ENCODE results near the gene TMEM270. TPM values are rescaled to one million over a fixed set of nuclear protein-coding genes. Genes with fewer than 3 reads are reported as not detected.

TMEM270 gene
- total RNA-seq, 4 donors from 2014 or later: not detected

DNA sequence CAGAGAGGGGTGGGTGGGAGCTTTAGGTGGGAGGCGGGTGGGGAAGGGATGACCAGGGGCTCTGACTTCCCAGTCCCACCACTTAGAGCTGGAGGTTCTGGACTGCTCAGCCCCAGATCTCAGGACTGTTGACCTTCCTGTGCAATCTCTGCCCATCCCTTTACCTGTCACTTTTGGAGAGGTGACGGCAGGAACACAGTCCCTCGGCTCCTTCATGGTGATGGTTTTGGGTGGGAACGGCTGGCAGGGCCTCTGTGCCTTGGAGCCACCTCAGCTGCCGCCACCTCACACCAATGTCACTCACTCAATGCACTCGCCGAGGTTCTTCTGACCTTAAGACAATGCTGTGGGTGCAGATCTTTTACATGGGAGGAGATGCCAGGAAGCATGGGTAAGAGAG, 49.0 kb downstream of the TMEM270 start:
- H3K36me3 ChIP-seq: no peaks in the 10 kb centered on the region
- H3K9me3 ChIP-seq: no peaks in the 10 kb centered on the region
- no peaks in the 10 kb centered on the region for H3K27me3 ChIP-seq
- TF ChIP-seq EP300 (IDR thresholded peaks at IDR 0.05) (no peak), POLR2A (IDR thresholded peaks at IDR 0.05) (no peak)
- TF ChIP-seq, protein P1, sequence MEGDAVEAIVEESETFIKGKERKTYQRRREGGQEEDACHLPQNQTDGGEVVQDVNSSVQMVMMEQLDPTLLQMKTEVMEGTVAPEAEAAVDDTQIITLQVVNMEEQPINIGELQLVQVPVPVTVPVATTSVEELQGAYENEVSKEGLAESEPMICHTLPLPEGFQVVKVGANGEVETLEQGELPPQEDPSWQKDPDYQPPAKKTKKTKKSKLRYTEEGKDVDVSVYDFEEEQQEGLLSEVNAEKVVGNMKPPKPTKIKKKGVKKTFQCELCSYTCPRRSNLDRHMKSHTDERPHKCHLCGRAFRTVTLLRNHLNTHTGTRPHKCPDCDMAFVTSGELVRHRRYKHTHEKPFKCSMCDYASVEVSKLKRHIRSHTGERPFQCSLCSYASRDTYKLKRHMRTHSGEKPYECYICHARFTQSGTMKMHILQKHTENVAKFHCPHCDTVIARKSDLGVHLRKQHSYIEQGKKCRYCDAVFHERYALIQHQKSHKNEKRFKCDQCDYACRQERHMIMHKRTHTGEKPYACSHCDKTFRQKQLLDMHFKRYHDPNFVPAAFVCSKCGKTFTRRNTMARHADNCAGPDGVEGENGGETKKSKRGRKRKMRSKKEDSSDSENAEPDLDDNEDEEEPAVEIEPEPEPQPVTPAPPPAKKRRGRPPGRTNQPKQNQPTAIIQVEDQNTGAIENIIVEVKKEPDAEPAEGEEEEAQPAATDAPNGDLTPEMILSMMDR (IDR thresholded peaks at IDR 0.05): no peak
- H3K27ac ChIP-seq: no peak overlapping the region
- peaks cover 0 to 9% (median 0%) of the 10 kb centered on the region in 4 donors for H3K4me1 ChIP-seq
- 88 to 94% methylated on average over 7 of the region's 7 CpGs for WGBS, 2 donors
- no peak for DNase-seq (ENCODE audit: low spot score in 2 of 2)
- H3K4me3 ChIP-seq: no peak overlapping the region

- peaks cover 0 to 9% (median 0%) of the 10 kb centered on the region in 4 donors for H3K4me1 ChIP-seq
- H3K4me3 ChIP-seq: no peak overlapping the region
- no peak overlapping the region for H3K27ac ChIP-seq
- WGBS, 2 donors: 90 to 91% methylated on average over 5 of the region's 5 CpGs
- H3K9me3 ChIP-seq: no peaks in the 10 kb centered on the region
- TF ChIP-seq, protein P1 (IDR thresholded peaks at IDR 0.05): no peak
- TF ChIP-seq POLR2A (IDR thresholded peaks at IDR 0.05) (no peak), EP300 (IDR thresholded peaks at IDR 0.05) (no peak)
- DNase-seq (ENCODE audit: low spot score in 2 of 2): no peak
- H3K27me3 ChIP-seq: no peaks in the 10 kb centered on the region
- H3K36me3 ChIP-seq: no peaks in the 10 kb centered on the region
These were observed 51.3 kb downstream of the TMEM270 start for GRCh38 chr7:73912223-73912622.

Other genes starting within 250 kb of the TMEM270 start
- gene MLXIPL, start 236.6 kb upstream of the TMEM270 start, total RNA-seq: 10 to 100 TPM; 16.2 to 83.5 (median 59.6) TPM
- gene VPS37D, start 193.3 kb upstream of the TMEM270 start, total RNA-seq: 1 to 10 TPM; 1.1 to 4.2 (median 3.4) TPM
- gene DNAJC30, start 177.7 kb upstream of the TMEM270 start, total RNA-seq: 1 to 10 TPM; 2.7 to 8.4 (median 6.3) TPM
- 10 to 100 TPM; 22.5 to 50.6 (median 39.3) TPM for gene BUD23, start 177.6 kb upstream of the TMEM270 start, total RNA-seq
- gene STX1A, start 141.5 kb upstream of the TMEM270 start, total RNA-seq: 10 to 100 TPM in 2 of 4 donors, 1 to 10 TPM in 2; 3.9 to 19.4 (median 10.8) TPM
- gene ABHD11, start 122.4 kb upstream of the TMEM270 start, total RNA-seq: 10 to 100 TPM in 2 of 4 donors, 1 to 10 TPM in 2; 7.5 to 19.2 (median 10.9) TPM
- gene CLDN3, start 90.9 kb upstream of the TMEM270 start, total RNA-seq: not detected
- 1 to 10 TPM in 1 of 4 donors, under 1 TPM in 2, not detected in 1; 0.42 to 2.0 (median 0.66) TPM for gene CLDN4, start 30.2 kb upstream of the TMEM270 start, total RNA-seq
- gene METTL27, start 18.6 kb upstream of the TMEM270 start, total RNA-seq: 1 to 10 TPM in 3 of 4 donors, not detected in 1; 3.6 to 9.2 (median 9.0) TPM
- gene ELN, start 167.0 kb downstream of the TMEM270 start, total RNA-seq: 100 to 1,000 TPM in 2 of 4 donors, 10 to 100 TPM in 2; 46.5 to 152 (median 108) TPM
- gene LIMK1, start 222.6 kb downstream of the TMEM270 start, total RNA-seq: 10 to 100 TPM; 14.4 to 30.3 (median 17.0) TPM